Peyer's patch (tissue), 4 donors: ENCODE results near the gene PIGV. TPM values are rescaled to one million over a fixed set of nuclear protein-coding genes. Genes with fewer than 3 reads are reported as not detected.

Source experiments
- DNase-seq, 3 donors: peaks; one replicate each; pipeline ENCODE4 v3.0.0-alpha.2; 2017 to 2019
- H3K27ac ChIP-seq, 4 donors: fragments of 200-600 bp; sonication (generic); one replicate each; pipeline ENCODE4 v1.5.1; 2016 to 2019
- H3K27me3 ChIP-seq, 2 donors: fragments of 200-600 bp; sonication (generic); one replicate each; pipeline ENCODE4 v1.5.1; 2019
- H3K36me3 ChIP-seq, 3 donors: fragments of 200-600 bp; sonication (generic); one replicate each; pipeline ENCODE4 v1.5.1; 2016 to 2019
- H3K4me1 ChIP-seq, 4 donors: fragments of 200-600 bp; sonication (generic); one replicate each; pipeline ENCODE4 v1.5.1; 2016 to 2019
- H3K4me3 ChIP-seq, 4 donors: fragments of 200-600 bp; sonication (generic); 1 replicate in 3 of 4; 2 replicates in 1 of 4; pipeline ENCODE4 v1.5.1; 2016 to 2019; ENCODE audit warnings: mild to moderate bottlenecking in 1 of 4
- H3K9me3 ChIP-seq, 4 donors: fragments of 200-600 bp; sonication (generic); one replicate each; pipeline ENCODE4 v1.5.1; 2016 to 2019; ENCODE audit warnings: mild to moderate bottlenecking in 1 of 4
- POLR2A ChIP-seq, 2 donors: fragments of 450-650 bp; IDR thresholded peaks; one replicate each; pipeline ENCODE4 v1.5.1; 2017; ENCODE audit warnings: antibody characterized with exemption in 2 of 2, mild to moderate bottlenecking in 2 of 2, moderate library complexity in 2 of 2
- total RNA-seq, 4 donors: library from RNA; depleted of rRNA; stranded (reverse); fragments of >200 nt; gene quantifications; one replicate each; pipeline ENCODE4 v1.1.0, GENCODE V29; 2016
- TF ChIP-seq, protein P1 (sequence below), 6 experiments: fragments of 450-650 bp in 4 of 6; fragments of 200-600 bp in 2 of 6; sonication (generic) in 1 of 6; IDR thresholded peaks; one replicate each; pipeline ENCODE4 v1.5.1; 2017 to 2019; ENCODE audit warnings: antibody characterized with exemption in 6 of 6, mild to moderate bottlenecking in 3 of 6, moderate library complexity in 1 of 6

PIGV gene
- total RNA-seq, 4 donors from 2014 or later: 9.9 to 24.5 (median 18.1) TPM

- Histone ChIP-seq H3K9me3 (no peaks in the 10 kb centered on the region), H3K4me3 (no peak overlapping the region), H3K4me1 (no peaks in the 10 kb centered on the region), H3K27ac (no peak overlapping the region), H3K36me3 (no peaks in the 10 kb centered on the region), H3K27me3 (no peaks in the 10 kb centered on the region)
- TF ChIP-seq, protein P1, sequence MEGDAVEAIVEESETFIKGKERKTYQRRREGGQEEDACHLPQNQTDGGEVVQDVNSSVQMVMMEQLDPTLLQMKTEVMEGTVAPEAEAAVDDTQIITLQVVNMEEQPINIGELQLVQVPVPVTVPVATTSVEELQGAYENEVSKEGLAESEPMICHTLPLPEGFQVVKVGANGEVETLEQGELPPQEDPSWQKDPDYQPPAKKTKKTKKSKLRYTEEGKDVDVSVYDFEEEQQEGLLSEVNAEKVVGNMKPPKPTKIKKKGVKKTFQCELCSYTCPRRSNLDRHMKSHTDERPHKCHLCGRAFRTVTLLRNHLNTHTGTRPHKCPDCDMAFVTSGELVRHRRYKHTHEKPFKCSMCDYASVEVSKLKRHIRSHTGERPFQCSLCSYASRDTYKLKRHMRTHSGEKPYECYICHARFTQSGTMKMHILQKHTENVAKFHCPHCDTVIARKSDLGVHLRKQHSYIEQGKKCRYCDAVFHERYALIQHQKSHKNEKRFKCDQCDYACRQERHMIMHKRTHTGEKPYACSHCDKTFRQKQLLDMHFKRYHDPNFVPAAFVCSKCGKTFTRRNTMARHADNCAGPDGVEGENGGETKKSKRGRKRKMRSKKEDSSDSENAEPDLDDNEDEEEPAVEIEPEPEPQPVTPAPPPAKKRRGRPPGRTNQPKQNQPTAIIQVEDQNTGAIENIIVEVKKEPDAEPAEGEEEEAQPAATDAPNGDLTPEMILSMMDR (IDR thresholded peaks at IDR 0.05): no peak
- no peak for TF ChIP-seq POLR2A (IDR thresholded peaks at IDR 0.05)
- no peak for DNase-seq
Observed at GRCh38 chr1:26814377-26814776, 26.6 kb downstream of the PIGV start.

GRCh38 chr1:26814893-26815292 is 27.1 kb downstream of the PIGV start:
- H3K27ac ChIP-seq: no peak overlapping the region
- H3K4me3 ChIP-seq: no peak overlapping the region
- no peaks in the 10 kb centered on the region for H3K36me3 ChIP-seq
- no peak for TF ChIP-seq POLR2A (IDR thresholded peaks at IDR 0.05)
- TF ChIP-seq, protein P1 (IDR thresholded peaks at IDR 0.05): no peak
- no peaks in the 10 kb centered on the region for H3K27me3 ChIP-seq
- no peaks in the 10 kb centered on the region for H3K4me1 ChIP-seq
- H3K9me3 ChIP-seq: no peaks in the 10 kb centered on the region
- DNase-seq: no peak

DNA sequence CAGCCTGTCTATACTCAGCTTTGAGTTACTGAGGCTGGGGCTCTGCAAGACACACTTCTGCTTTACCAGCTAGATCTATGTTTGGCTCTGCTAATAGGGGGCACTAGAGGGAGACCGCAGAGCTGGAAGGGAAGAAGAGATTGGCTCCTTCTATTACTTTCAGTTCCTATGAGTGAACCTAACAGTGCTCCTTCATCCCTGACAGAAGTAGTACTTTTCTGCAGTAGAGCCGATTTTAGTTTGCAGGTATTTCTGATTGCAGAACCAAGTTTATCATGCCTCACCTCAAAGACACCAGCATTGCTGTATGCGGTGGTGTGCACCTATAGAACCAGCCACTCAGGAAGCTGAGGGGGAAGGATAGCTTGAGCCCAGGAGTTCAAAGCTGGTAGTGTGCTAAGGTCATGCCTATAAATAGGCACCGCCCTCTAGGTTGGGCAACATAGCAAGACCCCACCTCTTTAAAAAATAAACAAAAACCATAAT is 33.1 kb downstream of the PIGV start:
- Histone ChIP-seq H3K27ac (peak overlapping the region in 1 of 4 donors; percentile 55), H3K27me3 (no peaks in the 10 kb centered on the region), H3K9me3 (no peaks in the 10 kb centered on the region), H3K36me3 (no peaks in the 10 kb centered on the region), H3K4me3 (no peak overlapping the region), H3K4me1 (peaks cover 0 to 14% (median 5%) of the 10 kb centered on the region in 4 donors)
- DNase-seq: peak in 2 of 3 donors; percentile 57 to 71
- TF ChIP-seq, protein P1 (IDR thresholded peaks at IDR 0.05): peak in 5 of 6 experiments; percentile 5 to 40 (median 22)
- TF ChIP-seq POLR2A (IDR thresholded peaks at IDR 0.05): no peak

DNA sequence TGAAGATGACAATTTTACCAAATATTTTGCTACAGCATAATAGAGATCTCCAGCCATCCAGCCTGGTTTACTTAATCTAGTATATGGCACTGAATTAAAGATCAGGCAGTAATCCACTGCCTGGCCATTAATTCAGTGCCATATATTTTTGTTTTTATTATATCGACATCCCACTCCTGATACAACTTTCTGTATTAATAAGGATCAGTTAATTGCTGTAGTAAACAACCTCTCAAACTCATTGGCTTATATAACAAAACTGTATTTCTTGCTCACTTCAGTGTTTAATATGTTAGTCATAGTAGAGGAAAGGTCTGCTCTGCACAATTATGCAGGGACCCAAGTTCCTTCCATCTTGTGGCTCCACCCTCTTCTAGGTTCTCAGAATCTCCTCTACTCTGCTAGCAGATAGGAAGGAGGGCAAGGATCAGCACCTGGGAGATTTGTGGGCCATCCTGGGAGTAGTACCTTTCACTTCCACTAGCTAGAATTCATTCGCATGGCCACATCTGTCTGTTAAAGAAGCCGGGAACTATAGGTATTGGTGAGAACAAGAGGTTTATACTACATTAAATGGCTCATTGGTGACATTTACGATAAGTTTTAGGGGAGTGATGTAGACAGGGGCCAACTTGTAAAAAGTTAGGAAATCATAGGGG is 35.1 kb downstream of the PIGV start:
- H3K9me3 ChIP-seq: no peaks in the 10 kb centered on the region
- peaks cover 3 to 27% (median 10%) of the 10 kb centered on the region in 4 donors for H3K4me1 ChIP-seq
- H3K27ac ChIP-seq: no peak overlapping the region
- DNase-seq: no peak
- H3K36me3 ChIP-seq: no peaks in the 10 kb centered on the region
- no peaks in the 10 kb centered on the region for H3K27me3 ChIP-seq
- no peak for TF ChIP-seq POLR2A (IDR thresholded peaks at IDR 0.05)
- TF ChIP-seq, protein P1 (IDR thresholded peaks at IDR 0.05): no peak
- H3K4me3 ChIP-seq: no peak overlapping the region

GRCh38 chr1:26824731-26825130 is 37.0 kb downstream of the PIGV start:
- H3K27ac ChIP-seq: no peak overlapping the region
- H3K36me3 ChIP-seq: no peaks in the 10 kb centered on the region
- no peaks in the 10 kb centered on the region for H3K9me3 ChIP-seq
- no peak for DNase-seq
- TF ChIP-seq, protein P1 (IDR thresholded peaks at IDR 0.05): no peak
- no peak for TF ChIP-seq POLR2A (IDR thresholded peaks at IDR 0.05)
- H3K4me3 ChIP-seq: no peak overlapping the region
- H3K4me1 ChIP-seq: peaks cover 3 to 46% (median 17%) of the 10 kb centered on the region in 4 donors
- H3K27me3 ChIP-seq: no peaks in the 10 kb centered on the region
